Osteoblast (primary cell): ENCODE results near the gene DNASE1L2. TPM values are rescaled to one million over a fixed set of nuclear protein-coding genes. Genes with fewer than 3 reads are reported as not detected.

ENCODE experiments used
- DNase-seq: peaks from one replicate; pipeline ENCODE4 v3.0.0; 2011; ENCODE audit warnings: low spot score, mixed read lengths; ENCODE audit not compliant: insufficient read length; ENCODE audit errors: missing footprints
- H2AFZ ChIP-seq: 2 replicates; pipeline ENCODE4 v1.6.0; 2011; ENCODE audit warnings: mild to moderate bottlenecking, low read length
- H3K27ac ChIP-seq: 2 replicates; pipeline ENCODE4 v1.5.1; 2011; ENCODE audit warnings: mild to moderate bottlenecking, low read depth, low read length, moderate library complexity
- H3K27me3 ChIP-seq: 2 replicates; pipeline ENCODE4 v1.6.0; 2012; ENCODE audit warnings: mild to moderate bottlenecking, control low read depth, inconsistent platforms, low read length, moderate library complexity; ENCODE audit not compliant: insufficient read depth
- H3K36me3 ChIP-seq: 2 replicates; pipeline ENCODE4 v1.5.1; 2011; ENCODE audit warnings: mild to moderate bottlenecking, low read length, control low read depth, moderate library complexity; ENCODE audit not compliant: insufficient read depth
- H3K4me1 ChIP-seq: 2 replicates; pipeline ENCODE4 v1.5.1; 2011; ENCODE audit warnings: mild to moderate bottlenecking, low read length, control low read depth, moderate library complexity; ENCODE audit not compliant: insufficient read depth
- H3K4me2 ChIP-seq: 2 replicates; pipeline ENCODE4 v1.6.0; 2011; ENCODE audit warnings: mild to moderate bottlenecking, low read length; ENCODE audit not compliant: insufficient read depth
- H3K4me3 ChIP-seq: fragments of 200-600 bp; sonication (generic); 3 replicates; pipeline ENCODE4 v1.5.1; 2012; ENCODE audit warnings: mild to moderate bottlenecking, low read length, inconsistent platforms; ENCODE audit not compliant: insufficient read depth
- H3K79me2 ChIP-seq: 2 replicates; pipeline ENCODE4 v1.6.0; 2012; ENCODE audit warnings: mild to moderate bottlenecking, low read length, control low read depth, inconsistent platforms; ENCODE audit not compliant: insufficient read depth
- H3K9me3 ChIP-seq: 2 replicates; pipeline ENCODE4 v1.5.1; 2011; ENCODE audit warnings: low read depth, low read length, control low read depth
- H4K20me1 ChIP-seq: 2 replicates; pipeline ENCODE4 v1.6.0; 2012; ENCODE audit warnings: mild to moderate bottlenecking, low read length, control low read depth; ENCODE audit not compliant: insufficient read depth
- CTCF ChIP-seq: IDR thresholded peaks from 2 replicates; pipeline ENCODE4 v1.5.1; 2011; ENCODE audit warnings: mild to moderate bottlenecking, low read depth, low read length, moderate library complexity; ENCODE audit errors: extremely low read depth
- total RNA-seq: library from RNA; depleted of rRNA; stranded (reverse); fragments of >200 nt; gene quantifications from 2 replicates; pipeline ENCODE4 v1.2.3, GENCODE V29; 2012

Gene DNASE1L2
- total RNA-seq, 1 donor: 0.72 TPM

GRCh38 chr16:2223221-2223941 lies 12.9 kb upstream of the DNASE1L2 start, which contains the start of gene E4F1:
TSS of gene E4F1 (plus strand) at chr16:2223591. CDS start at chr16:2223614, 23 bp downstream.
- H3K27me3 ChIP-seq: no peaks in the 10 kb centered on the region
- H3K9me3 ChIP-seq: no peaks in the 10 kb centered on the region
- H3K4me2 ChIP-seq: peak within 1 kb of the TSS; percentile 88
- peaks cover 47% of the 10 kb centered on the region for H3K79me2 ChIP-seq
- H3K27ac ChIP-seq: peak within 1 kb of the TSS; percentile 72
- DNase-seq: peak; percentile 100
- TF ChIP-seq CTCF: no peak
- H3K4me1 ChIP-seq: peaks cover 14% of the 10 kb centered on the region
- peak within 1 kb of the TSS; percentile 94 for H3K4me3 ChIP-seq
- peak within 1 kb of the TSS; percentile 96 for H2AFZ ChIP-seq
- peaks cover 35% of the 10 kb centered on the region for H4K20me1 ChIP-seq
- peaks cover 4% of the 10 kb centered on the region for H3K36me3 ChIP-seq

GRCh38 chr16:2223942-2224486 lies 12.2 kb upstream of the DNASE1L2 start:
- Histone ChIP-seq H3K27me3 (no peaks in the 10 kb centered on the region), H3K79me2 (peaks cover 54% of the 10 kb centered on the region), H3K4me3 (peak overlapping the region; percentile 94), H3K27ac (peak overlapping the region; percentile 72), H3K36me3 (peaks cover 10% of the 10 kb centered on the region), H4K20me1 (peaks cover 39% of the 10 kb centered on the region), H3K4me1 (peaks cover 14% of the 10 kb centered on the region), H3K4me2 (peak overlapping the region; percentile 88), H2AFZ (peak overlapping the region; percentile 88), H3K9me3 (no peaks in the 10 kb centered on the region)
- peak; percentile 98 for DNase-seq
- peak; percentile 20 for TF ChIP-seq CTCF

- H4K20me1 ChIP-seq: peaks cover 51% of the 10 kb centered on the region
- peak overlapping the region; percentile 5 for H3K27ac ChIP-seq
- no peaks in the 10 kb centered on the region for H3K9me3 ChIP-seq
- peaks cover 14% of the 10 kb centered on the region for H3K4me1 ChIP-seq
- H2AFZ ChIP-seq: no peak overlapping the region
- no peak overlapping the region for H3K4me3 ChIP-seq
- peak; percentile 91 for DNase-seq
- H3K79me2 ChIP-seq: peaks cover 64% of the 10 kb centered on the region
- no peaks in the 10 kb centered on the region for H3K27me3 ChIP-seq
- no peak for TF ChIP-seq CTCF
- peaks cover 21% of the 10 kb centered on the region for H3K36me3 ChIP-seq
- peak overlapping the region; percentile 20 for H3K4me2 ChIP-seq
These were observed 9.9 kb upstream of the DNASE1L2 start for GRCh38 chr16:2226245-2226793.

- Histone ChIP-seq H3K27me3 (no peaks in the 10 kb centered on the region), H3K9me3 (no peaks in the 10 kb centered on the region), H3K4me3 (no peak overlapping the region), H2AFZ (no peak overlapping the region), H3K36me3 (peaks cover 25% of the 10 kb centered on the region), H3K27ac (no peak overlapping the region), H4K20me1 (peaks cover 54% of the 10 kb centered on the region), H3K79me2 (peaks cover 64% of the 10 kb centered on the region), H3K4me2 (no peak overlapping the region), H3K4me1 (peaks cover 14% of the 10 kb centered on the region)
- DNase-seq: no peak
- TF ChIP-seq CTCF: no peak
These were observed 9.3 kb upstream of the DNASE1L2 start for GRCh38 chr16:2226918-2227317.
